Loucy (cell line): ENCODE data around the gene IGFBP6.

ENCODE experiments used
- EZH2phosphoT487 ChIP-seq: fragments of 200-600 bp; IDR thresholded peaks from 2 replicates; pipeline ENCODE4 v1.6.1; 2018; ENCODE audit warnings: antibody characterized with exemption, mild to moderate bottlenecking, moderate library complexity, borderline replicate concordance
- TF ChIP-seq, protein P1 (sequence below): fragments of 200-600 bp; sonication (generic); conservative IDR thresholded peaks from 2 replicates; pipeline ENCODE4 v1.5.1; 2014; ENCODE audit warnings: mild to moderate bottlenecking, antibody characterized with exemption, low read length

DNA sequence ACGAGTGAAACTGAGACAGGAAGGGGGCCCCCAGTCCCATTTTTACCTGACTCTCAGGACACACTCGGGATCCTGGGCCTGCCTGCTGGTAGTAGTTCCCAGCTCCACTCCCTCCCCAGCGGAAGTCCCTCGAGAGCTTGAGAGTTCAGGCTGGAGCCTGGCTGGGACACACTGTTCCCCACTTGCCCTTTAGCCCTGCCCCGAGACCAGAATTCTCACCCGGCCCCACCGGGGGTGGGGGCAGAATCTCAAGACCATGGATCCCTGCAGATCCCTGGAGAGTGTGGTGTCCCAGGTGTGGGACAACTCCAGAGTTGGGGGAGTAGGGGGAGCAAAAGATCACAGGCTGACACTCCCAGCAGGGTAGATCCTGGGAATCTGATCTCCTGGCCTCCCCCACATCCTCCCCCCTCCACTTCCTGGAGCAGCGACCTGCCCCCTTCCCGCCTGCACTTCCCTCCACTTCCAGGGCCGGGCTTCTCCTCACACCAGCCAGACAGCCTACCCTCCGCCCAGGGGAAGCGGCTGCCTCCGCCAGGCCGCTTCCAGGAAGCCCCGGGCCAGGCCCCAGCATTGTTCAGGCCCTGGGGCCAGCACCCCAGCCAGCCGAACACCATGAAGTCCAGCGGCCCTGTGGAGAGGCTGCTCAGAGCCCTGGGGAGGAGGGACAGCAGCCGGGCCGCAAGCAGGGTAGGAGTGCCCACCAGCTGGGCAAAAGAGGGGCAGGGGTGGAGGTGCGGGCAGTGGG is 47.7 kb upstream of the IGFBP6 start, which contains the start of gene TNS2:
- TF ChIP-seq, protein P1, sequence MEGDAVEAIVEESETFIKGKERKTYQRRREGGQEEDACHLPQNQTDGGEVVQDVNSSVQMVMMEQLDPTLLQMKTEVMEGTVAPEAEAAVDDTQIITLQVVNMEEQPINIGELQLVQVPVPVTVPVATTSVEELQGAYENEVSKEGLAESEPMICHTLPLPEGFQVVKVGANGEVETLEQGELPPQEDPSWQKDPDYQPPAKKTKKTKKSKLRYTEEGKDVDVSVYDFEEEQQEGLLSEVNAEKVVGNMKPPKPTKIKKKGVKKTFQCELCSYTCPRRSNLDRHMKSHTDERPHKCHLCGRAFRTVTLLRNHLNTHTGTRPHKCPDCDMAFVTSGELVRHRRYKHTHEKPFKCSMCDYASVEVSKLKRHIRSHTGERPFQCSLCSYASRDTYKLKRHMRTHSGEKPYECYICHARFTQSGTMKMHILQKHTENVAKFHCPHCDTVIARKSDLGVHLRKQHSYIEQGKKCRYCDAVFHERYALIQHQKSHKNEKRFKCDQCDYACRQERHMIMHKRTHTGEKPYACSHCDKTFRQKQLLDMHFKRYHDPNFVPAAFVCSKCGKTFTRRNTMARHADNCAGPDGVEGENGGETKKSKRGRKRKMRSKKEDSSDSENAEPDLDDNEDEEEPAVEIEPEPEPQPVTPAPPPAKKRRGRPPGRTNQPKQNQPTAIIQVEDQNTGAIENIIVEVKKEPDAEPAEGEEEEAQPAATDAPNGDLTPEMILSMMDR, result no peak
- no peak for TF ChIP-seq EZH2phosphoT487
